ENCODE results near the gene BCAR3. TPM values are rescaled to one million over a fixed set of nuclear protein-coding genes. Genes with fewer than 3 reads are reported as not detected.

Gene BCAR3
- total RNA-seq, 2 donors from 2014 or later, result 32.7 to 48.7 TPM

GRCh38 chr1:93588206-93588605 is 93.4 kb downstream of the BCAR3 start:
- Histone ChIP-seq H3K27ac (ENCODE audit: low read depth, low read length) (no peak overlapping the region), H3K9ac (ENCODE audit: extremely low read depth, low read length, poor library complexity, severe bottlenecking) (no peak overlapping the region), H3K9me3 (ENCODE audit: control insufficient read depth, low read length) (no peaks in the 10 kb centered on the region), H3K36me3 (ENCODE audit: control insufficient read depth, insufficient read depth, low read length) (peaks cover 89% of the 10 kb centered on the region), H3K4me1 (ENCODE audit: control insufficient read depth, insufficient read depth, low read length) (peaks cover 3% of the 10 kb centered on the region), H3K4me3 (ENCODE audit: low read length) (no peak overlapping the region), H3K27me3 (ENCODE audit: control insufficient read depth, insufficient read depth, low read length, poor library complexity, severe bottlenecking) (no peaks in the 10 kb centered on the region)
- Mint-ChIP-seq H3K36me3 (ENCODE audit: low read depth) (peaks cover 87% of the 10 kb centered on the region), H3K4me1 (peaks cover 28% of the 10 kb centered on the region), H3K27ac (peak overlapping the region; percentile 56), H3K9me3 (no peaks in the 10 kb centered on the region), H3K27me3 (ENCODE audit: insufficient read depth) (no peaks in the 10 kb centered on the region), H3K4me3 (no peak overlapping the region)
- no peak for DNase-seq
- 90 to 95% methylated on average over 5 to 6 of the region's 6 CpGs for WGBS, 2 experiments (ENCODE audit: insufficient coverage in 1 of 2, insufficient read length in 1 of 2)
- TF ChIP-seq CTCF (conservative IDR thresholded peaks at IDR 0.05), result no peak

- Histone ChIP-seq H3K27me3 (ENCODE audit: control insufficient read depth, insufficient read depth, low read length, poor library complexity, severe bottlenecking) (no peaks in the 10 kb centered on the region), H3K4me1 (ENCODE audit: control insufficient read depth, insufficient read depth, low read length) (peaks cover 3% of the 10 kb centered on the region), H3K27ac (ENCODE audit: low read depth, low read length) (no peak overlapping the region), H3K36me3 (ENCODE audit: control insufficient read depth, insufficient read depth, low read length) (peaks cover 98% of the 10 kb centered on the region), H3K9me3 (ENCODE audit: control insufficient read depth, low read length) (no peaks in the 10 kb centered on the region), H3K4me3 (ENCODE audit: low read length) (no peak overlapping the region), H3K9ac (ENCODE audit: extremely low read depth, low read length, poor library complexity, severe bottlenecking) (no peak overlapping the region)
- H3K36me3 Mint-ChIP-seq (ENCODE audit: low read depth), result peaks cover 92% of the 10 kb centered on the region
- WGBS, 2 experiments (ENCODE audit: insufficient coverage in 1 of 2, insufficient read length in 1 of 2), result 97 to 100% methylated on average over 1 to 5 of the region's 5 CpGs
- no peak for DNase-seq
- no peak for TF ChIP-seq CTCF (conservative IDR thresholded peaks at IDR 0.05)
- H3K4me3 Mint-ChIP-seq, result no peak overlapping the region
- H3K27me3 Mint-ChIP-seq (ENCODE audit: insufficient read depth), result no peaks in the 10 kb centered on the region
- H3K9me3 Mint-ChIP-seq, result no peaks in the 10 kb centered on the region
- no peak overlapping the region for H3K27ac Mint-ChIP-seq
- peaks cover 24% of the 10 kb centered on the region for H3K4me1 Mint-ChIP-seq
Measured at GRCh38 chr1:93587354-93587753, 94.3 kb downstream of the BCAR3 start.

GRCh38 chr1:93585059-93585966 is 96.3 kb downstream of the BCAR3 start:
- H3K36me3 Mint-ChIP-seq (ENCODE audit: low read depth), result peaks cover 92% of the 10 kb centered on the region
- H3K27me3 ChIP-seq (ENCODE audit: control insufficient read depth, insufficient read depth, low read length, poor library complexity, severe bottlenecking), result no peaks in the 10 kb centered on the region
- peak; percentile 32 for DNase-seq
- peaks cover 98% of the 10 kb centered on the region for H3K36me3 ChIP-seq (ENCODE audit: control insufficient read depth, insufficient read depth, low read length)
- H3K4me1 ChIP-seq (ENCODE audit: control insufficient read depth, insufficient read depth, low read length), result no peaks in the 10 kb centered on the region
- H3K4me1 Mint-ChIP-seq, result peaks cover 14% of the 10 kb centered on the region
- H3K27ac ChIP-seq (ENCODE audit: low read depth, low read length), result no peak overlapping the region
- H3K9ac ChIP-seq (ENCODE audit: extremely low read depth, low read length, poor library complexity, severe bottlenecking), result no peak overlapping the region
- no peak for TF ChIP-seq CTCF (conservative IDR thresholded peaks at IDR 0.05)
- H3K9me3 ChIP-seq (ENCODE audit: control insufficient read depth, low read length), result no peaks in the 10 kb centered on the region
- no peak overlapping the region for H3K4me3 ChIP-seq (ENCODE audit: low read length)
- H3K9me3 Mint-ChIP-seq, result no peaks in the 10 kb centered on the region
- 94 to 97% methylated on average over 9 to 12 of the region's 13 CpGs for WGBS, 2 experiments (ENCODE audit: insufficient coverage in 1 of 2, insufficient read length in 1 of 2)
- H3K27ac Mint-ChIP-seq, result peak overlapping the region; percentile 73
- H3K27me3 Mint-ChIP-seq (ENCODE audit: insufficient read depth), result no peaks in the 10 kb centered on the region
- H3K4me3 Mint-ChIP-seq, result no peak overlapping the region
